ENCODE measurements around the gene ADGRF3. TPM values are rescaled to one million over a fixed set of nuclear protein-coding genes. Genes with fewer than 3 reads are reported as not detected.
"Not testable (repeated sequence)": the region's sequence is repeated elsewhere in the genome, so short reads cannot be mapped to it uniquely, and the experiment has no call there.

ADGRF3 gene
- total RNA-seq, 2 donors from 2014 or later: 0.35 to 0.93 TPM

DNA sequence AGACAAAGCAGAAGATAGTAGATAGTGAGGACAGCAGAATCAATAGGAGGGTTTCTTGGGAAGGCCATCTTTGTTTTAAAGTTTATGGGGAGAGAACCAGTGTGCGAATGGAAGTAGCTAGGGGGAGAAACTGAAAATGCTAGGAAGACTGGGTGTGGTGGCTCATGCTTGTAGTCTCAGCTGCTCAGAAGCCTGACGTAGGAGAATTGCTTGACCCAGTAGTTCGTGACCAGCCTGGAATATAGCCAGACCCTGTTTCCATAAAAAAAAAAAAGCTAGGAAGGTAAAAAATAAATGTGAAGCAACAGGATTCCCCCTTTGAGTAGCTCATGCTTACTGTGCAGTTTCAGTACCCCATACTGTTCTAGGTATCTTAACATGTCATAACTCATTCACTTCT is 36.0 kb upstream of the ADGRF3 start:
- no peak for DNase-seq
- peak overlapping the region; percentile 19 for H3K27ac Mint-ChIP-seq
- Histone ChIP-seq H3K4me3 (ENCODE audit: low read length) (no peak overlapping the region), H3K9me3 (ENCODE audit: control insufficient read depth, low read length) (no peaks in the 10 kb centered on the region), H3K4me1 (ENCODE audit: control insufficient read depth, insufficient read depth, low read length) (no peaks in the 10 kb centered on the region), H3K27ac (ENCODE audit: low read depth, low read length) (no peak overlapping the region), H3K36me3 (ENCODE audit: control insufficient read depth, insufficient read depth, low read length) (peaks cover 80% of the 10 kb centered on the region), H3K27me3 (ENCODE audit: control insufficient read depth, insufficient read depth, low read length, poor library complexity, severe bottlenecking) (no peaks in the 10 kb centered on the region), H3K9ac (ENCODE audit: extremely low read depth, low read length, poor library complexity, severe bottlenecking) (no peak overlapping the region)
- H3K27me3 Mint-ChIP-seq (ENCODE audit: insufficient read depth): no peaks in the 10 kb centered on the region
- H3K36me3 Mint-ChIP-seq (ENCODE audit: low read depth): peaks cover 46% of the 10 kb centered on the region
- peaks cover 14% of the 10 kb centered on the region for H3K4me1 Mint-ChIP-seq
- no peaks in the 10 kb centered on the region for H3K9me3 Mint-ChIP-seq
- no peak for TF ChIP-seq CTCF (conservative IDR thresholded peaks at IDR 0.05)
- H3K4me3 Mint-ChIP-seq: no peak overlapping the region
- WGBS, 2 experiments (ENCODE audit: insufficient coverage in 1 of 2, insufficient read length in 1 of 2): 94 to 96% methylated on average over 3 of the region's 3 CpGs

DNA sequence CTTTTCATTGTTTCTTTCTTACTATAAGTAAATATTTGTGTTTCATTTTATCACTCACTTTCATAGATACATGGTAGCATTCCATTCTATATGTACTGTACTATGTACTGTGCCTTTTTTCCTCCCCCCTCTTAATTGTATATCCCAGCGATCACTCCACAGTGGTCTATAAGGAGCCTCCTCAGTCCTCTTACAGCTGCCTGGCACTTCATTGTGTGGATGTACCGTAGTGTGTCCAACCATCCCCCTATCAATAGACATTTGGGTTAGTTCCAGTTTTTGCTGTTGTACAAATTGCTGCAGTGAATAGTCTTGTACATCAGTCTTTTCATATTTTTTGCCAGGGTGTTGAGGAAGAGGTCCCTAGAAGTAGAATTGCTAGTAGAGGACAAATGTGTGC is 33.7 kb upstream of the ADGRF3 start:
- H3K9me3 ChIP-seq (ENCODE audit: control insufficient read depth, low read length): no peaks in the 10 kb centered on the region
- no peak for TF ChIP-seq CTCF (conservative IDR thresholded peaks at IDR 0.05)
- no peaks in the 10 kb centered on the region for H3K9me3 Mint-ChIP-seq
- H3K27me3 ChIP-seq (ENCODE audit: control insufficient read depth, insufficient read depth, low read length, poor library complexity, severe bottlenecking): no peaks in the 10 kb centered on the region
- H3K9ac ChIP-seq (ENCODE audit: extremely low read depth, low read length, poor library complexity, severe bottlenecking): no peak overlapping the region
- H3K4me1 Mint-ChIP-seq: peaks cover 12% of the 10 kb centered on the region
- H3K27ac ChIP-seq (ENCODE audit: low read depth, low read length): no peak overlapping the region
- H3K27me3 Mint-ChIP-seq (ENCODE audit: insufficient read depth): no peaks in the 10 kb centered on the region
- H3K4me1 ChIP-seq (ENCODE audit: control insufficient read depth, insufficient read depth, low read length): no peaks in the 10 kb centered on the region
- H3K27ac Mint-ChIP-seq: no peak overlapping the region
- DNase-seq: no peak
- no peak overlapping the region for H3K4me3 ChIP-seq (ENCODE audit: low read length)
- 94% methylated on average over 2 of the region's 2 CpGs; no CpG with 5 or more reads in 1 of the 2 experiments for WGBS, 2 experiments (ENCODE audit: insufficient coverage in 1 of 2, insufficient read length in 1 of 2)
- H3K4me3 Mint-ChIP-seq: no peak overlapping the region
- H3K36me3 Mint-ChIP-seq (ENCODE audit: low read depth): peaks cover 46% of the 10 kb centered on the region
- peaks cover 81% of the 10 kb centered on the region for H3K36me3 ChIP-seq (ENCODE audit: control insufficient read depth, insufficient read depth, low read length)

DNA sequence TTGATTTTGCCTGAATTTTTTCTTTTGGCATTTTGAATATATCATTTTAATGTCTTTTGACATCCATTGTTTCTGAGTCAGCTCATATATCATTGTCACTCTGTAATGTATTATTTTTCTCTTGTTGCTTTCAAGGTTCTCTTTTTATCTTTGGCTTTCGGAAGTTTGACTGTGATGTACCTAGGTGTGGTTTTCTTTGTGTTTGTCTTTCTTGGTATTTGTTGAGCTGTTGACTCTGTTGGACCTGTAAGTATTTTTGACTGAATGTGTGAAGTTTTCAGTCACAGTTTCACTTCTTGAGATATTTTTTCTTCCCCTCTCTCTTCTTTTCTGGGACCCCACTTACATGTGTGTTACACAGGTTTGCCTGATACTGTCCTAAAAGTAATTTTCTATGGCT is 30.2 kb upstream of the ADGRF3 start:
- Mint-ChIP-seq H3K27me3 (ENCODE audit: insufficient read depth) (no peaks in the 10 kb centered on the region), H3K4me1 (peaks cover 9% of the 10 kb centered on the region), H3K36me3 (ENCODE audit: low read depth) (peaks cover 54% of the 10 kb centered on the region), H3K9me3 (peaks cover 9% of the 10 kb centered on the region), H3K4me3 (no peak overlapping the region), H3K27ac (no peak overlapping the region)
- H3K27me3 ChIP-seq (ENCODE audit: control insufficient read depth, insufficient read depth, low read length, poor library complexity, severe bottlenecking): no peaks in the 10 kb centered on the region
- H3K4me1 ChIP-seq (ENCODE audit: control insufficient read depth, insufficient read depth, low read length): no peaks in the 10 kb centered on the region
- TF ChIP-seq CTCF (conservative IDR thresholded peaks at IDR 0.05): no peak
- DNase-seq: no peak
- peaks cover 87% of the 10 kb centered on the region for H3K36me3 ChIP-seq (ENCODE audit: control insufficient read depth, insufficient read depth, low read length)
- H3K4me3 ChIP-seq (ENCODE audit: low read length): no peak overlapping the region
- 100% methylated on average over 1 of the region's 1 CpG; no CpG with 5 or more reads in 1 of the 2 experiments for WGBS, 2 experiments (ENCODE audit: insufficient coverage in 1 of 2, insufficient read length in 1 of 2)
- peaks cover 16% of the 10 kb centered on the region for H3K9me3 ChIP-seq (ENCODE audit: control insufficient read depth, low read length)
- H3K9ac ChIP-seq (ENCODE audit: extremely low read depth, low read length, poor library complexity, severe bottlenecking): no peak overlapping the region
- H3K27ac ChIP-seq (ENCODE audit: low read depth, low read length): no peak overlapping the region

DNA sequence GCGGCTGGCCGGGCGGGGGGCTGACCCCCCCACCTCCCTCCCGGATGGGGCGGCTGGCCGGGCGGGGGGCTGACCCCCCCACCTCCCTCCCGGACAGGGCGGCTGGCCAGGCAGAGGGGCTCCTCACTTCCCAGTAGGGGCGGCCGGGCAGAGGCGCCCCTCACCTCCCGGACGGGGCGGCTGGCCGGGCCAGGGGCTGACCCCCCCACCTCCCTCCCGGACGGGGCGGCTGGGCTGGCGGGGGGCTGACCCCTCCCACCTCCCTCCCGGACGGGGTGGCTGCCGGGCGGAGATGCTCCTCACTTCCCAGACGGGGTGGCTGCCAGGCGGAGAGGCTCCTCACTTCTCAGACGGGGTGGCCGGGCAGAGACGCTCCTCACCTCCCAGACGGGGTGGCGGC is 24.3 kb upstream of the ADGRF3 start:
- Histone ChIP-seq H3K36me3 (ENCODE audit: control insufficient read depth, insufficient read depth, low read length) (peaks cover 64% of the 10 kb centered on the region), H3K9me3 (ENCODE audit: control insufficient read depth, low read length) (peaks cover 19% of the 10 kb centered on the region)
- not testable (repeated sequence) for H3K27me3 Mint-ChIP-seq (ENCODE audit: insufficient read depth); DNase-seq; H3K9ac ChIP-seq (ENCODE audit: extremely low read depth, low read length, poor library complexity, severe bottlenecking); H3K27ac ChIP-seq (ENCODE audit: low read depth, low read length); H3K4me3 Mint-ChIP-seq; H3K27me3 ChIP-seq (ENCODE audit: control insufficient read depth, insufficient read depth, low read length, poor library complexity, severe bottlenecking); H3K27ac Mint-ChIP-seq; H3K4me3 ChIP-seq (ENCODE audit: low read length); H3K4me1 ChIP-seq (ENCODE audit: control insufficient read depth, insufficient read depth, low read length)
- 92% methylated on average over 9 of the region's 31 CpGs; no CpG with 5 or more reads in 1 of the 2 experiments for WGBS, 2 experiments (ENCODE audit: insufficient coverage in 1 of 2, insufficient read length in 1 of 2)
- H3K36me3 Mint-ChIP-seq (ENCODE audit: low read depth): peaks cover 62% of the 10 kb centered on the region
- H3K9me3 Mint-ChIP-seq: peaks cover 20% of the 10 kb centered on the region
- H3K4me1 Mint-ChIP-seq: peaks cover 24% of the 10 kb centered on the region

DNA sequence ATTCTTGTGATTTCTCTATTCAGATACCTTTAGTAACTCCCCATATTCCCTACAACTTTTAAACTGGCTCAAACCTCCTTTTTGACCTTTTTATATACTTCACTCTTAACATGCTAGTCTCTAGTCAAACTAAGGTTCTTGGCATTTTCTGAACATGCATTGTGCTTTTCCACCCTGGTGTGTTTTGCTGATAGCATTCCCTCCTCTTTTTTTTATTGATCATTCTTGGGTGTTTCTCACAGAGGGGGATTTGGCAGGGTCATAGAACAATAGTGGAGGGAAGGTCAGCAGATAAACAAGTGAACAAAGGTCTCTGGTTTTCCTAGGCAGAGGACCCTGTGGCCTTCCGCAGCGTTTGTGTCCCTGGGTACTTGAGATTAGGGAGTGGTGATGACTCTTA is 23.1 kb upstream of the ADGRF3 start:
- Mint-ChIP-seq H3K27ac (peak overlapping the region; percentile 77), H3K4me1 (peaks cover 24% of the 10 kb centered on the region), H3K9me3 (peaks cover 20% of the 10 kb centered on the region), H3K36me3 (ENCODE audit: low read depth) (peaks cover 58% of the 10 kb centered on the region)
- not testable (repeated sequence) for H3K27me3 Mint-ChIP-seq (ENCODE audit: insufficient read depth); H3K4me3 Mint-ChIP-seq; DNase-seq; H3K4me3 ChIP-seq (ENCODE audit: low read length); H3K4me1 ChIP-seq (ENCODE audit: control insufficient read depth, insufficient read depth, low read length); H3K27me3 ChIP-seq (ENCODE audit: control insufficient read depth, insufficient read depth, low read length, poor library complexity, severe bottlenecking); H3K27ac ChIP-seq (ENCODE audit: low read depth, low read length); H3K9ac ChIP-seq (ENCODE audit: extremely low read depth, low read length, poor library complexity, severe bottlenecking)
- no CpG with 5 or more reads among the region's 2 CpGs for WGBS, 2 experiments (ENCODE audit: insufficient coverage in 1 of 2, insufficient read length in 1 of 2)
- Histone ChIP-seq H3K36me3 (ENCODE audit: control insufficient read depth, insufficient read depth, low read length) (peaks cover 62% of the 10 kb centered on the region), H3K9me3 (ENCODE audit: control insufficient read depth, low read length) (peaks cover 19% of the 10 kb centered on the region)
